D721Med (cell line): ENCODE results near the gene PTPRT.

ENCODE experiments used
- DNase-seq: peaks from one replicate; pipeline ENCODE4 v3.0.0; 2011; ENCODE audit warnings: low spot score; ENCODE audit not compliant: insufficient read length
- FAIRE-seq: peaks from 2 replicates; lab custom pipeline; 2011; peaks lifted over from hg19 to GRCh38; lab: Jason Lieb, UNC
- TF ChIP-seq, protein P1 (sequence below): IDR thresholded peaks from 2 replicates; pipeline ENCODE4 v1.5.1; 2012; ENCODE audit warnings: mild to moderate bottlenecking, control low read depth; ENCODE audit not compliant: insufficient read depth; ENCODE audit errors: missing control alignments

The PTPRT gene

DNA sequence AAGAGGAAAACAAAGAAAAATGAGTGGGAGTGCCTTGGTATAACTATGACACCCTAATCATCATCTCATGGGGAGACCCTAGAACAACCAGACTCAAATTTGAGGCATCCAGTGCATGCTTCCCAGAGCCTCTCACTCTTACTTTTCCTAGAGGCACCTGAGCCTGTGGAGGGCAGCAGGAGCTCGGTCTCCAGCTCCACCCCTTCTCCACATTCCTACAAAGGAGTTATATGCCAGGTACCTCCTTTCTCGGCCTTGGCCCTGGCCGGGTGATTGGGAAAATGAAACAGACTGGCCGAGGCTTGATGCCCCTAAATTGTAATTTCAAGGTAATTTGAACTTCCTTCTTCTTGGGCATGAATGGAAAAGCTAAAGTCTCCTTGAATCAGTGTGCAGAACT lies 810.3 kb downstream of the PTPRT start:
- TF ChIP-seq, protein P1, sequence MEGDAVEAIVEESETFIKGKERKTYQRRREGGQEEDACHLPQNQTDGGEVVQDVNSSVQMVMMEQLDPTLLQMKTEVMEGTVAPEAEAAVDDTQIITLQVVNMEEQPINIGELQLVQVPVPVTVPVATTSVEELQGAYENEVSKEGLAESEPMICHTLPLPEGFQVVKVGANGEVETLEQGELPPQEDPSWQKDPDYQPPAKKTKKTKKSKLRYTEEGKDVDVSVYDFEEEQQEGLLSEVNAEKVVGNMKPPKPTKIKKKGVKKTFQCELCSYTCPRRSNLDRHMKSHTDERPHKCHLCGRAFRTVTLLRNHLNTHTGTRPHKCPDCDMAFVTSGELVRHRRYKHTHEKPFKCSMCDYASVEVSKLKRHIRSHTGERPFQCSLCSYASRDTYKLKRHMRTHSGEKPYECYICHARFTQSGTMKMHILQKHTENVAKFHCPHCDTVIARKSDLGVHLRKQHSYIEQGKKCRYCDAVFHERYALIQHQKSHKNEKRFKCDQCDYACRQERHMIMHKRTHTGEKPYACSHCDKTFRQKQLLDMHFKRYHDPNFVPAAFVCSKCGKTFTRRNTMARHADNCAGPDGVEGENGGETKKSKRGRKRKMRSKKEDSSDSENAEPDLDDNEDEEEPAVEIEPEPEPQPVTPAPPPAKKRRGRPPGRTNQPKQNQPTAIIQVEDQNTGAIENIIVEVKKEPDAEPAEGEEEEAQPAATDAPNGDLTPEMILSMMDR, result no peak
- no peak for FAIRE-seq
- no peak for DNase-seq

DNA sequence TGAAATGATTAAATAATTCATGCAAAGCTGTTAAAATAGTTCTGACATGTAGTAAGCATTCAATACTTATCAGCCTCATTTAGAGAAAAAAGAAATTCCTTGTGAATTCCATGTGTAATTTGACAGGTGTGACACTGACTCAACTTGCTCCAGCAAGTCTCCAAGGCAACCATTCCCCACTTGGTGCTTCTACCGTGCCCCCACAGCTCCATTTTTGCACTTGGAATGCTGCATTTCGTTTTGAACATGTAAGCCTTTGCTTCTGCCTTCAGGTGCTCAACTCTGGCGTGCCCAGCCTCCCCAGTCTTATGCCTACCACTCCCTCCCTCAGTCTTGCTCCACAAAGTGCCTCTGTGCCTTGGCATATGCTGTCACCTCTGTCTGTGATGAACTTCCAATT lies 810.9 kb downstream of the PTPRT start:
- TF ChIP-seq, protein P1, result no peak
- DNase-seq, result no peak
- FAIRE-seq, result no peak

DNA sequence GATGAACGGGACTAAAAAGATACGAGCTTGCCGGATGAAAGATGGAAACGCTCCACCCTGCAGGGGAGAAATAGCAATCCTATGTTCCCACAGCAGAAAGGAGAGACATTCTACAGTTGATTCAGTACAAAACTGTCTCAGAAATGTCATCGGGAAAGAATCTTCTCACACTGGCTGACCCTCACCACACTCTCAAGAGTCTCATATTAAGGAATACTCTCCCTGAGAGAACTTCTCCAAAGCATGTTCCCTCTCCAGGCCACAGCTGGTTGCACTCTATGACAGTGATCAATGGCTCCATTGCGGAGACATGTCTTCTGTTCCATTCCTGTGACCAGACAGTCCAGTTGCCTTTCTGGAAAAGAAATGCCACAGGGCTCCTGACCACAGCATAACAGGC lies 813.6 kb downstream of the PTPRT start:
- no peak for FAIRE-seq

DNA sequence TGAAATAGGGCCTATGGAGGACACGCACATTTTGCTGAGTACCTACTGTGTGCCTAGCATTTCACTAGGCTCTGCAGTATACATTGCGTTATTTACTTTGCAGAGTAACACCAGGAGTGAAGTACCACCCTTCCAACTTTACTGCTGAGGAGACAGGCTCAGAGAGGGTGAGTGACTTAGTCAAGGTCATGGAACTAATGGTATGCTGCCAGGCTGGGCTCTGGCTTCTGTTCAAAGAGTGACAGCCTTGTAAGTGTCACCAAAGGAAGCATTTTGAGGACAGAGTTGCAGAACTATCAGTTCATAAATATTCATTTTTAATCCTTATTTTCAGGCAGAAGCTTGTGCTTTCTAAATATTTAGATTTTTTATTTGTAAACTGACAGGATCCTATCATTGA lies 816.7 kb downstream of the PTPRT start:
- TF ChIP-seq, protein P1, result no peak
- DNase-seq (no peak), FAIRE-seq (no peak)

More for the DNA sequence above, 813.6 kb downstream of the PTPRT start:
- DNase-seq, result no peak
- TF ChIP-seq, protein P1, result no peak

DNA sequence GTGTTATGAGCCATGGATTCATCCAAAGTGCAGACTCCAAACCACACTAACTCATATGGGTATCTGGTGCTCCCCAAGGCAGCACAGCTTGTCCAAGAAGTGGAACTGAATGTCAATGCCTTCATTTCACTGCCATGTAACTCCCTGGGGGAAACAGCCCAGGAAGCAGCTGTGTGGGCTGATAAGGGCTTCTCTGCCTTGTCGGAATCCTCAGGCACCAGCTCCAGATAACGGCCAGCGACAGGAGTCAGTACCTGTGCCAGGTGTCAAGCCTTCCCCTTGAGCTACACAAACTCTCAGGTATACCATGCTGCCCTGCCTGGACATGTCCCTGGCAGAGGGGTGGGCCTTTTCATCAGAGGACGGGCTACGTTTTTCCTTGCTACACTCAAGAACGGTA lies 819.6 kb downstream of the PTPRT start:
- TF ChIP-seq, protein P1, result no peak
- no peak for FAIRE-seq
- no peak for DNase-seq

DNA sequence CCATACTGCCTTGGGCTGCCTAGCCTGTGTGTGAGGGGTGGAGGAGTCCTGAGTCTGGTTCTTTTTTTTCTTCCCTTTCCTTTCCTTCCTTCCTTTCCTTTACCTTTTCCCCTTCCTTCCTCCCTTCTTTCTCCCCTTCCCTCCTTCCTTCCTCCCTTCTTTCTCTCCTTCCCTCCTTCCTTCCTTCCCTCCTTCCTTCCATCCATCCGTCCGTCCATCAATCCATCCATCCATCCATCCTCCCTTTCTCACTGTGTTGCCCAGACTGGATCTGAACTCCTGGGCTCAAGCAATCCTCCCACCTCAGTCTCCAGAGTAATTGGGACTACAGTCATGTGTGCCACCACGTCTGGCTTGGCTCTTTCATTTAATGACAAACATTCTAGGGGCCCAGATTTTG lies 820.8 kb downstream of the PTPRT start:
- FAIRE-seq (no peak), DNase-seq (no peak)
- TF ChIP-seq, protein P1, result no peak

DNA sequence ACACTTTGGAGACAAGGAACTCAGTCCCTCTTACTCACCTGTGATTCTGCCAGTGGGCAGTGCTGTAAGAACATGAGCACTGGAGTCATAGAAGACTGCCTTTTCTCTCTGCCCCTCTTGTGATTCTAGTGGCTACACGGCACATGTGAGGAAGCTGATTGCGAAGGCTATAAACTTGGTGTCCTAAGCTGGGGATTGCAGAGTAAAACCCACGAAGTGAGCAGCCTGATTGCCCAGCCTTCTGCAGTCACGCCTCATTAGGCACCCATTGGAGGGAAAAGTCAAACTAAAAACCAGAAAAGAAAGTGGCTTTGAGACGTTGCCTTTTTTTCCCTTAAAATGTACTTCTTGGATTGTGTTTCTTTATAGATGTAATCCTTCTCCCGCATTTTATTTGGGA lies 823.1 kb downstream of the PTPRT start:
- no peak for DNase-seq

More for the DNA sequence above, 823.1 kb downstream of the PTPRT start:
- TF ChIP-seq, protein P1, result no peak
- FAIRE-seq, result no peak
